B cell (primary cell): ENCODE results near the gene ERCC4. TPM values are rescaled to one million over a fixed set of nuclear protein-coding genes. Genes with fewer than 3 reads are reported as not detected.

ENCODE experiments used
- ATAC-seq: fragments of 200-7000 bp; cut with Tn5 transposase; one replicate; pipeline ENCODE4 v1.10.0; 2021; ENCODE audit warnings: low read depth, mild to moderate bottlenecking, moderate number of reproducible peaks, moderate library complexity
- CTCF ChIA-PET: fragments of 350-600 bp; sonication (Branson Sonifier 250); formaldehyde crosslinking; loops from one replicate; lab custom pipeline; 2021; ENCODE audit warnings: antibody characterized with exemption, inconsistent platforms; lab: Charles Lee
- POLR2A ChIA-PET: fragments of 350-600 bp; sonication (Branson Sonifier 250); formaldehyde crosslinking; loops from one replicate; lab custom pipeline; 2021; ENCODE audit warnings: antibody characterized with exemption; lab: Charles Lee
- DNase-seq: peaks from one replicate; pipeline ENCODE4 v3.0.0; 2013
- H2AFZ ChIP-seq: 2 replicates; pipeline ENCODE4 v1.6.1; 2012; ENCODE audit warnings: mild to moderate bottlenecking, low read depth, low read length; ENCODE audit not compliant: insufficient read depth, poor library complexity, severe bottlenecking
- H3K27ac ChIP-seq, 2 donors: 1 replicate in 1 of 2; 2 replicates in 1 of 2; pipeline ENCODE4 v1.5.1; 2012 to 2013; ENCODE audit warnings: low read length in 2 of 2, mild to moderate bottlenecking in 2 of 2, moderate library complexity in 1 of 2
- H3K27me3 ChIP-seq, 4 experiments: fragments of 200-600 bp in 1 of 4; sonication (generic) in 1 of 4; replicated peaks in 1 of 4; 1 replicate in 2 of 4; 2 replicates in 2 of 4; pipeline versions ENCODE4 v1.6.1 to v1.7.0; 2013 to 2016; ENCODE audit warnings: low read length in 3 of 4, mild to moderate bottlenecking in 2 of 4, mixed read lengths in 1 of 4, moderate library complexity in 1 of 4; ENCODE audit not compliant: insufficient read depth in 4 of 4, control insufficient read depth in 3 of 4; ENCODE audit errors: control extremely low read depth in 1 of 4
- H3K36me3 ChIP-seq, 2 experiments: replicated peaks in 1 of 2; 1 replicate in 1 of 2; 2 replicates in 1 of 2; pipeline versions ENCODE4 v1.6.1 to v1.7.1; 2013; ENCODE audit warnings: low read length in 1 of 2; ENCODE audit not compliant: insufficient read depth in 2 of 2, control insufficient read depth in 1 of 2; ENCODE audit errors: control extremely low read depth in 1 of 2, extremely low read depth in 1 of 2
- H3K4me1 ChIP-seq, 2 donors: fragments of 200-600 bp in 1 of 2; sonication (generic) in 1 of 2; 1 replicate in 1 of 2; 2 replicates in 1 of 2; pipeline versions ENCODE4 v1.5.1 to v1.6.1; 2013 to 2017; ENCODE audit warnings: low read length in 2 of 2; ENCODE audit not compliant: control insufficient read depth in 2 of 2, insufficient read depth in 2 of 2
- H3K4me2 ChIP-seq: replicated peaks from 2 replicates; pipeline ENCODE3; 2012; ENCODE audit warnings: mild to moderate bottlenecking, low read depth, low read length; ENCODE audit not compliant: poor library complexity, severe bottlenecking
- H3K4me3 ChIP-seq, 5 experiments: fragments of 200-600 bp in 1 of 5; sonication (generic) in 1 of 5; 1 replicate in 3 of 5; 2 replicates in 2 of 5; pipeline versions ENCODE4 v1.5.1 to v1.7.0; 2011 to 2016; ENCODE audit warnings: low read length in 4 of 5, mild to moderate bottlenecking in 4 of 5, low read depth in 2 of 5, control low read depth in 1 of 5, moderate library complexity in 1 of 5; ENCODE audit not compliant: insufficient read depth in 1 of 5; ENCODE audit errors: control extremely low read depth in 1 of 5, extremely low read depth in 1 of 5
- H3K79me2 ChIP-seq: fragments of 200-600 bp; sonication (generic); one replicate; pipeline ENCODE4 v1.6.0; 2016; ENCODE audit warnings: low read length; ENCODE audit not compliant: control insufficient read depth, insufficient read depth
- H3K9ac ChIP-seq: fragments of 200-600 bp; sonication (generic); 2 replicates; pipeline ENCODE4 v1.6.1; 2017; ENCODE audit warnings: mild to moderate bottlenecking, low read length, moderate library complexity
- H3K9me3 ChIP-seq, 3 donors: one replicate each; pipeline versions ENCODE4 v1.6.1 to v1.7.1; 2013; ENCODE audit warnings: low read length in 2 of 3; ENCODE audit not compliant: control insufficient read depth in 2 of 3, insufficient read depth in 1 of 3; ENCODE audit errors: control extremely low read depth in 1 of 3
- H4K20me1 ChIP-seq: 2 replicates; pipeline ENCODE4 v1.6.0; 2012; ENCODE audit warnings: mild to moderate bottlenecking, low read length; ENCODE audit not compliant: insufficient read depth, control insufficient read depth, poor library complexity, severe bottlenecking
- H3K27ac Mint-ChIP-seq: one replicate; pipeline ENCODE4 v1.8.0; 2021; ENCODE audit warnings: mixed read lengths
- H3K27me3 Mint-ChIP-seq: one replicate; pipeline ENCODE4 v1.8.0; 2021; ENCODE audit warnings: mixed read lengths
- H3K4me1 Mint-ChIP-seq: one replicate; pipeline ENCODE4 v1.8.0; 2021; ENCODE audit warnings: mixed read lengths
- H3K4me3 Mint-ChIP-seq: one replicate; pipeline ENCODE4 v1.8.0; 2021; ENCODE audit warnings: mixed read lengths
- H3K9me3 Mint-ChIP-seq: one replicate; pipeline ENCODE4 v1.8.0; 2022; ENCODE audit warnings: mixed read lengths; ENCODE audit not compliant: insufficient read depth
- EZH2 ChIP-seq: IDR thresholded peaks from 2 replicates; pipeline ENCODE4 v1.6.1; 2012; ENCODE audit warnings: borderline replicate concordance, low read depth, mild to moderate bottlenecking, moderate library complexity, low read length; ENCODE audit not compliant: insufficient read depth, poor library complexity, severe bottlenecking
- WGBS: methylation state at CpG from one replicate; pipeline ENCODE4 v1.1.5; 2013; ENCODE audit warnings: missing lambda C conversion rate; ENCODE audit not compliant: insufficient coverage; 5-methylcytosine and 5-hydroxymethylcytosine counted together
- intact Hi-C: fragments of 100-400 bp; cut with micrococcal nuclease; formaldehyde crosslinking; loops from one replicate; pipeline ENCODE4 v1.10.0; 2022
- polyA plus RNA-seq: library from polyadenylated mRNA; depleted of rRNA; stranded (reverse); fragments of >200 nt; gene quantifications from 2 replicates; pipeline ENCODE4 v1.2.3, GENCODE V29; 2012
- total RNA-seq, 2 donors: library from RNA; stranded (reverse); fragments of 120-200 nt in 1 of 2; gene quantifications; 1 replicate in 1 of 2; 2 replicates in 1 of 2; pipeline versions ENCODE4 v1.2.3 to v1.2.4, GENCODE V29; 2013 to 2022
- TF ChIP-seq, protein P1 (sequence below): fragments of 200-600 bp; IDR thresholded peaks from one replicate; pipeline ENCODE4 v1.8.0; 2022; ENCODE audit warnings: antibody characterized with exemption, mild to moderate bottlenecking

ERCC4 gene
- total and polyA plus RNA-seq, 2 donors (not counting 1 experiment from before 2014, with no cell fraction given) = 1.0 to 11.9 TPM

DNA sequence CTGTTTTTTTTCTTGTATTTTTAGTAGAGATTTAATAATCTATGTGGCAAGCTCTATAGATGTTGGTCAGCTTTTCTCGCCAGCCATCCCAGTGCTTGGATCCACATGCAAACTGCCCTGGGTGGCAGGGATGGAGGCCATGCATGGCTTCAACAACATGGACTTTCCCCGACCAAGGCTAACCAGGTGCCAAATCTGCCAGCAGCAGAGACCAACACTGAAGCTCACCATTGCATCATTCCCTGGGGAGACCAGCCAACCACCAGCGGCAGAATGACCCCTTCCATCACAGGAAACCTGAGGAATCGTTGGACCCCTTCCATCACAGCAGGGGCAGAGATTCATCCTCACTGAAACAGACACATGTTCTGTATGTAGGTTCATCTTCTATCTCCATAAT is 27.7 kb upstream of the ERCC4 start:
- H3K9me3 ChIP-seq = peaks cover 0 to 11% (median 6%) of the 10 kb centered on the region in 3 donors
- H3K27ac Mint-ChIP-seq = no peak overlapping the region
- H3K4me1 ChIP-seq = no peaks in the 10 kb centered on the region
- DNase-seq (no peak), ATAC-seq (no peak)
- peaks cover 0 to 8% (median 1%) of the 10 kb centered on the region in 4 experiments for H3K27me3 ChIP-seq
- H3K27ac ChIP-seq = no peak overlapping the region
- no peak overlapping the region for H3K9ac ChIP-seq
- H2AFZ ChIP-seq = no peak overlapping the region
- H3K27me3 Mint-ChIP-seq = peaks cover 40% of the 10 kb centered on the region
- POLR2A ChIA-PET = no interaction called here
- TF ChIP-seq, protein P1, sequence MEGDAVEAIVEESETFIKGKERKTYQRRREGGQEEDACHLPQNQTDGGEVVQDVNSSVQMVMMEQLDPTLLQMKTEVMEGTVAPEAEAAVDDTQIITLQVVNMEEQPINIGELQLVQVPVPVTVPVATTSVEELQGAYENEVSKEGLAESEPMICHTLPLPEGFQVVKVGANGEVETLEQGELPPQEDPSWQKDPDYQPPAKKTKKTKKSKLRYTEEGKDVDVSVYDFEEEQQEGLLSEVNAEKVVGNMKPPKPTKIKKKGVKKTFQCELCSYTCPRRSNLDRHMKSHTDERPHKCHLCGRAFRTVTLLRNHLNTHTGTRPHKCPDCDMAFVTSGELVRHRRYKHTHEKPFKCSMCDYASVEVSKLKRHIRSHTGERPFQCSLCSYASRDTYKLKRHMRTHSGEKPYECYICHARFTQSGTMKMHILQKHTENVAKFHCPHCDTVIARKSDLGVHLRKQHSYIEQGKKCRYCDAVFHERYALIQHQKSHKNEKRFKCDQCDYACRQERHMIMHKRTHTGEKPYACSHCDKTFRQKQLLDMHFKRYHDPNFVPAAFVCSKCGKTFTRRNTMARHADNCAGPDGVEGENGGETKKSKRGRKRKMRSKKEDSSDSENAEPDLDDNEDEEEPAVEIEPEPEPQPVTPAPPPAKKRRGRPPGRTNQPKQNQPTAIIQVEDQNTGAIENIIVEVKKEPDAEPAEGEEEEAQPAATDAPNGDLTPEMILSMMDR = no peak
- no peak for TF ChIP-seq EZH2
- CTCF ChIA-PET = interaction anchor here (0.6 kb wide), 1 partner anchor 102 kb away, joined by 3 read pairs; no protein-coding TSS in a partner anchor
- H3K79me2 ChIP-seq = no peaks in the 10 kb centered on the region
- no peaks in the 10 kb centered on the region for H3K4me1 Mint-ChIP-seq
- no peaks in the 10 kb centered on the region for H3K9me3 Mint-ChIP-seq
- H4K20me1 ChIP-seq = no peaks in the 10 kb centered on the region
- no peaks in the 10 kb centered on the region for H3K36me3 ChIP-seq
- 59% methylated on average over 4 of the region's 4 CpGs for WGBS
- H3K4me3 Mint-ChIP-seq = no peak overlapping the region
- intact Hi-C loops = no loop called here
- H3K4me2 ChIP-seq = no peak overlapping the region
- H3K4me3 ChIP-seq = no peak overlapping the region

GRCh38 chr16:13895516-13895915 is 24.4 kb upstream of the ERCC4 start:
- DNase-seq = no peak
- ATAC-seq = no peak
- no CpG with 5 or more reads among the region's 1 CpG for WGBS
- peaks cover 0 to 10% (median 1%) of the 10 kb centered on the region in 4 experiments for H3K27me3 ChIP-seq
- POLR2A ChIA-PET = no interaction called here
- H3K9ac ChIP-seq = no peak overlapping the region
- no peaks in the 10 kb centered on the region for H4K20me1 ChIP-seq
- CTCF ChIA-PET = no interaction called here
- no peaks in the 10 kb centered on the region for H3K79me2 ChIP-seq
- Mint-ChIP-seq H3K27ac (no peak overlapping the region), H3K4me1 (no peaks in the 10 kb centered on the region), H3K27me3 (peaks cover 46% of the 10 kb centered on the region), H3K9me3 (no peaks in the 10 kb centered on the region), H3K4me3 (no peak overlapping the region)
- peaks cover 0 to 6% (median 5%) of the 10 kb centered on the region in 3 donors for H3K9me3 ChIP-seq
- H3K27ac ChIP-seq = no peak overlapping the region
- TF ChIP-seq, protein P1 = no peak
- TF ChIP-seq EZH2 = no peak
- no peak overlapping the region for H3K4me3 ChIP-seq
- H2AFZ ChIP-seq = no peak overlapping the region
- no peak overlapping the region for H3K4me2 ChIP-seq
- intact Hi-C loops = no loop called here
- no peaks in the 10 kb centered on the region for H3K4me1 ChIP-seq
- no peaks in the 10 kb centered on the region for H3K36me3 ChIP-seq
